Liver (tissue), 9 donors: ENCODE data around the gene SPATA16. TPM values are rescaled to one million over a fixed set of nuclear protein-coding genes. Genes with fewer than 3 reads are reported as not detected.

Source experiments
- DNase-seq: peaks from one replicate; pipeline ENCODE4 v3.0.0-alpha.2; 2017; ENCODE audit warnings: low spot score
- H3K27ac ChIP-seq, 2 donors: one replicate each; pipeline ENCODE4 v1.7.0; 2013; ENCODE audit warnings: inconsistent platforms in 2 of 2, low read length in 2 of 2, control low read depth in 1 of 2, low read depth in 1 of 2, mild to moderate bottlenecking in 1 of 2
- H3K27me3 ChIP-seq, 4 donors: one replicate each; pipeline versions ENCODE4 v1.6.1 to v1.7.0; 2013; ENCODE audit warnings: low read length in 3 of 4, inconsistent platforms in 1 of 4, mild to moderate bottlenecking in 1 of 4, moderate library complexity in 1 of 4; ENCODE audit not compliant: control insufficient read depth in 4 of 4, insufficient read depth in 4 of 4
- H3K36me3 ChIP-seq, 4 donors: one replicate each; pipeline versions ENCODE4 v1.6.1 to v1.7.0; 2013; ENCODE audit warnings: low read length in 3 of 4, mild to moderate bottlenecking in 3 of 4, low read depth in 1 of 4, moderate library complexity in 1 of 4; ENCODE audit not compliant: control insufficient read depth in 4 of 4, insufficient read depth in 3 of 4
- H3K4me1 ChIP-seq, 4 donors: one replicate each; pipeline versions ENCODE4 v1.6.1 to v1.7.0; 2013; ENCODE audit warnings: low read length in 3 of 4, mild to moderate bottlenecking in 3 of 4, moderate library complexity in 1 of 4; ENCODE audit not compliant: control insufficient read depth in 4 of 4, insufficient read depth in 4 of 4
- H3K4me3 ChIP-seq, 3 donors: one replicate each; pipeline versions ENCODE4 v1.6.1 to v1.7.0; 2013; ENCODE audit warnings: low read length in 3 of 3, control low read depth in 1 of 3, low read depth in 1 of 3, mild to moderate bottlenecking in 1 of 3
- H3K9ac ChIP-seq, 2 donors: one replicate each; pipeline ENCODE4 v1.7.0; 2013; ENCODE audit warnings: low read length in 2 of 2, mild to moderate bottlenecking in 2 of 2, moderate library complexity in 2 of 2, control low read depth in 1 of 2, low read depth in 1 of 2
- H3K9me3 ChIP-seq, 4 donors: one replicate each; pipeline versions ENCODE4 v1.6.1 to v1.7.0; 2013; ENCODE audit warnings: low read length in 3 of 4; ENCODE audit not compliant: control insufficient read depth in 4 of 4
- EGR1 ChIP-seq, 2 donors: IDR thresholded peaks; 2 replicates each; pipeline ENCODE4 v1.6.1; 2016 to 2018; ENCODE audit warnings: antibody characterized with exemption in 2 of 2, low read depth in 2 of 2
- FOXA1 ChIP-seq: IDR thresholded peaks from 2 replicates; pipeline ENCODE4 v1.6.1; 2016; ENCODE audit warnings: antibody characterized with exemption
- FOXA2 ChIP-seq: IDR thresholded peaks from 2 replicates; pipeline ENCODE4 v1.6.1; 2016; ENCODE audit warnings: antibody characterized with exemption
- GABPA ChIP-seq, 2 donors: IDR thresholded peaks in 1 of 2; conservative IDR thresholded peaks in 1 of 2; 2 replicates each; pipeline ENCODE4 v1.6.1; 2016; ENCODE audit warnings: antibody characterized with exemption in 2 of 2, mild to moderate bottlenecking in 1 of 2, moderate library complexity in 1 of 2
- HNF4A ChIP-seq, 2 donors: conservative IDR thresholded peaks; 2 replicates each; pipeline ENCODE4 v1.6.1; 2016; ENCODE audit warnings: antibody characterized with exemption in 2 of 2, mild to moderate bottlenecking in 2 of 2
- JUND ChIP-seq, 2 donors: IDR thresholded peaks; 2 replicates each; pipeline ENCODE4 v1.6.1; 2016; ENCODE audit warnings: antibody characterized with exemption in 2 of 2
- RAD21 ChIP-seq, 2 donors: IDR thresholded peaks; 2 replicates each; pipeline ENCODE4 v1.6.1; 2016; ENCODE audit warnings: antibody characterized with exemption in 2 of 2, mild to moderate bottlenecking in 2 of 2
- RXRA ChIP-seq, 2 donors: IDR thresholded peaks; 2 replicates each; pipeline ENCODE4 v1.6.1; 2017 to 2018; ENCODE audit warnings: antibody characterized with exemption in 2 of 2, mild to moderate bottlenecking in 1 of 2
- SP1 ChIP-seq: IDR thresholded peaks from 2 replicates; pipeline ENCODE4 v1.6.1; 2018; ENCODE audit warnings: antibody characterized with exemption, mild to moderate bottlenecking
- TAF1 ChIP-seq: conservative IDR thresholded peaks from 2 replicates; pipeline ENCODE4 v1.6.1; 2016; ENCODE audit warnings: antibody characterized with exemption, mild to moderate bottlenecking
- YY1 ChIP-seq: IDR thresholded peaks from 2 replicates; pipeline ENCODE4 v1.6.1; 2016; ENCODE audit warnings: antibody characterized with exemption, mild to moderate bottlenecking
- whole genome bisulfite sequencing: extraction: QIAGEN DNeasy Blood & Tissue Kit; methylation state at CpG from one replicate; pipeline ENCODE4 v1.1.7; 2013; 5-methylcytosine and 5-hydroxymethylcytosine counted together
- polyA plus RNA-seq, 2 donors: library from polyadenylated mRNA; stranded (reverse) in 1 of 2; unstranded in 1 of 2; fragments of 200-250 nt in 1 of 2; fragments of >200 nt in 1 of 2; fragmentation: Nextera tagmentation in 1 of 2; extraction: Ambion mirVana in 1 of 2; gene quantifications; one replicate each; pipeline versions ENCODE4 v1.2.1 to v1.2.3, GENCODE V29; 2013 to 2015
- total RNA-seq, 2 donors: library from RNA; depleted of rRNA; stranded (reverse); fragments of >200 nt; gene quantifications; one replicate each; pipeline ENCODE4 v1.2.3, GENCODE V29; 2014
- TF ChIP-seq, protein P1 (sequence below): IDR thresholded peaks from 2 replicates; pipeline ENCODE4 v1.6.1; 2016; ENCODE audit warnings: antibody characterized with exemption
- TF ChIP-seq, protein P2 (sequence below): IDR thresholded peaks from 2 replicates; pipeline ENCODE4 v1.6.1; 2016; ENCODE audit warnings: antibody characterized with exemption, mild to moderate bottlenecking
- TF ChIP-seq, protein P3 (sequence below): IDR thresholded peaks from 2 replicates; pipeline ENCODE4 v1.6.1; 2016; ENCODE audit warnings: antibody characterized with exemption
- TF ChIP-seq, protein P4 (sequence below): IDR thresholded peaks from 2 replicates; pipeline ENCODE4 v1.6.1; 2016; ENCODE audit warnings: antibody characterized with exemption
- TF ChIP-seq, protein P5 (sequence below): fragments of 150-350 bp; IDR thresholded peaks from 2 replicates; pipeline ENCODE4 v1.5.1; 2017; ENCODE audit warnings: improper control_type of control experiment, low read depth, low read length; ENCODE audit not compliant: missing input control
- donor health status: healthy.
- donor health status: healthy.
- donor health status: healthy.
- donor health status: healthy.
- donor health status: healthy.

The SPATA16 gene
- total and polyA plus RNA-seq, 4 donors: not detected

DNA sequence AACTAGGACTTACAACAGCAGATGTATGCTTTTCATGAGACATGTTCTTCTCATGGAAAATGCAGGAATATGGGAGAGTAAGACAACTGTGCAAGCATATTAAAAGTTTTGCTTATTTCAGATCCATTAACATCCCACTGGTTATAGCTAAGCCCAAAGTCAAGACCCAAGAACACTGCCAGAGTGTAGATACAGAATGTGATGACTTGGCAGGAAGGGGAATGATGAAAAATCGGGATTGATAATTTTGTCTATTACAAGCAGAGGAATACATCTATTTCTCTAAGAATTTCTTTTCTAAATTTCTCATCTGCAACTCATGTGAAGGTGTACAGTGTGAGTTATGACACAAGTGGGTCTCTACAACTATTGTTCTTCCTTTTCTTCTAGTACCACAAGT is 76.4 kb downstream of the SPATA16 start:
- Histone ChIP-seq H3K9me3 (no peaks in the 10 kb centered on the region), H3K36me3 (no peaks in the 10 kb centered on the region), H3K4me3 (no peak overlapping the region), H3K4me1 (no peaks in the 10 kb centered on the region), H3K27me3 (no peaks in the 10 kb centered on the region), H3K9ac (no peak overlapping the region), H3K27ac (no peak overlapping the region)
- no peak for DNase-seq
- WGBS: 63% methylated on average over 1 of the region's 1 CpG
- TF ChIP-seq, protein P1, sequence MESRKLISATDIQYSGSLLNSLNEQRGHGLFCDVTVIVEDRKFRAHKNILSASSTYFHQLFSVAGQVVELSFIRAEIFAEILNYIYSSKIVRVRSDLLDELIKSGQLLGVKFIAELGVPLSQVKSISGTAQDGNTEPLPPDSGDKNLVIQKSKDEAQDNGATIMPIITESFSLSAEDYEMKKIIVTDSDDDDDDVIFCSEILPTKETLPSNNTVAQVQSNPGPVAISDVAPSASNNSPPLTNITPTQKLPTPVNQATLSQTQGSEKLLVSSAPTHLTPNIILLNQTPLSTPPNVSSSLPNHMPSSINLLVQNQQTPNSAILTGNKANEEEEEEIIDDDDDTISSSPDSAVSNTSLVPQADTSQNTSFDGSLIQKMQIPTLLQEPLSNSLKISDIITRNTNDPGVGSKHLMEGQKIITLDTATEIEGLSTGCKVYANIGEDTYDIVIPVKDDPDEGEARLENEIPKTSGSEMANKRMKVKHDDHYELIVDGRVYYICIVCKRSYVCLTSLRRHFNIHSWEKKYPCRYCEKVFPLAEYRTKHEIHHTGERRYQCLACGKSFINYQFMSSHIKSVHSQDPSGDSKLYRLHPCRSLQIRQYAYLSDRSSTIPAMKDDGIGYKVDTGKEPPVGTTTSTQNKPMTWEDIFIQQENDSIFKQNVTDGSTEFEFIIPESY: no peak
- TF ChIP-seq, protein P2, sequence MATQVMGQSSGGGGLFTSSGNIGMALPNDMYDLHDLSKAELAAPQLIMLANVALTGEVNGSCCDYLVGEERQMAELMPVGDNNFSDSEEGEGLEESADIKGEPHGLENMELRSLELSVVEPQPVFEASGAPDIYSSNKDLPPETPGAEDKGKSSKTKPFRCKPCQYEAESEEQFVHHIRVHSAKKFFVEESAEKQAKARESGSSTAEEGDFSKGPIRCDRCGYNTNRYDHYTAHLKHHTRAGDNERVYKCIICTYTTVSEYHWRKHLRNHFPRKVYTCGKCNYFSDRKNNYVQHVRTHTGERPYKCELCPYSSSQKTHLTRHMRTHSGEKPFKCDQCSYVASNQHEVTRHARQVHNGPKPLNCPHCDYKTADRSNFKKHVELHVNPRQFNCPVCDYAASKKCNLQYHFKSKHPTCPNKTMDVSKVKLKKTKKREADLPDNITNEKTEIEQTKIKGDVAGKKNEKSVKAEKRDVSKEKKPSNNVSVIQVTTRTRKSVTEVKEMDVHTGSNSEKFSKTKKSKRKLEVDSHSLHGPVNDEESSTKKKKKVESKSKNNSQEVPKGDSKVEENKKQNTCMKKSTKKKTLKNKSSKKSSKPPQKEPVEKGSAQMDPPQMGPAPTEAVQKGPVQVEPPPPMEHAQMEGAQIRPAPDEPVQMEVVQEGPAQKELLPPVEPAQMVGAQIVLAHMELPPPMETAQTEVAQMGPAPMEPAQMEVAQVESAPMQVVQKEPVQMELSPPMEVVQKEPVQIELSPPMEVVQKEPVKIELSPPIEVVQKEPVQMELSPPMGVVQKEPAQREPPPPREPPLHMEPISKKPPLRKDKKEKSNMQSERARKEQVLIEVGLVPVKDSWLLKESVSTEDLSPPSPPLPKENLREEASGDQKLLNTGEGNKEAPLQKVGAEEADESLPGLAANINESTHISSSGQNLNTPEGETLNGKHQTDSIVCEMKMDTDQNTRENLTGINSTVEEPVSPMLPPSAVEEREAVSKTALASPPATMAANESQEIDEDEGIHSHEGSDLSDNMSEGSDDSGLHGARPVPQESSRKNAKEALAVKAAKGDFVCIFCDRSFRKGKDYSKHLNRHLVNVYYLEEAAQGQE: no peak
- no peak for TF ChIP-seq FOXA2

DNA sequence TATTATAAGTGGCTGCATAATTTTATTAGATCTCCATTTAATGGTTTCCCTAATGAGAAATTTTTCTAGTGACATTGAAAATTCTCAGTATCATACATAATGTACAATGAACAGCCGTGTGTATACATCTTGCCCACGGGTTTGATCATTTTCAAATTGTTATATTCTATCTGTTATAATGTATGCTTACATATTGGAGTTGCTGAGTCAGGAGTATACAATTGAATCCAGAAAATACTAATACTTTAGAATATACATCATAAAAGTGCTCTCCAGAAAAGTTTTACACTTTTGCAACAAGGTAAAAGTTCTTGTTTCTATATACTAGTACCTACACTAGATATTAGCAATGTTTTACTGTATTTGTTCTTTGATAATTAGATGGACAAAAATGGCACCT is 82.8 kb downstream of the SPATA16 start:
- no peak overlapping the region for H3K4me3 ChIP-seq
- no peaks in the 10 kb centered on the region for H3K36me3 ChIP-seq
- 71% methylated on average over 2 of the region's 2 CpGs for WGBS
- no peak for DNase-seq
- no peak overlapping the region for H3K9ac ChIP-seq
- no peak overlapping the region for H3K27ac ChIP-seq
- no peaks in the 10 kb centered on the region for H3K9me3 ChIP-seq
- no peaks in the 10 kb centered on the region for H3K27me3 ChIP-seq
- no peaks in the 10 kb centered on the region for H3K4me1 ChIP-seq
- TF ChIP-seq, protein P1: no peak
- TF ChIP-seq, protein P3, sequence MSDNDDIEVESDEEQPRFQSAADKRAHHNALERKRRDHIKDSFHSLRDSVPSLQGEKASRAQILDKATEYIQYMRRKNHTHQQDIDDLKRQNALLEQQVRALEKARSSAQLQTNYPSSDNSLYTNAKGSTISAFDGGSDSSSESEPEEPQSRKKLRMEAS: no peak
- TF ChIP-seq HNF4A (conservative IDR thresholded peaks at IDR 0.05) (no peak), YY1 (no peak), GABPA (IDR thresholded peaks at IDR 0.05 in 1 of 2, conservative IDR thresholded peaks at IDR 0.05 in 1 of 2) (no peak), EGR1 (IDR thresholded peaks at IDR 0.05; ENCODE audit: low read depth in 2 of 2) (no peak), JUND (IDR thresholded peaks at IDR 0.05) (no peak), RAD21 (IDR thresholded peaks at IDR 0.05) (no peak), FOXA2 (no peak), TAF1 (no peak), RXRA (IDR thresholded peaks at IDR 0.05) (no peak), FOXA1 (no peak), SP1 (no peak)
- TF ChIP-seq, protein P4, sequence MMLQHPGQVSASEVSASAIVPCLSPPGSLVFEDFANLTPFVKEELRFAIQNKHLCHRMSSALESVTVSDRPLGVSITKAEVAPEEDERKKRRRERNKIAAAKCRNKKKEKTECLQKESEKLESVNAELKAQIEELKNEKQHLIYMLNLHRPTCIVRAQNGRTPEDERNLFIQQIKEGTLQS: no peak
- TF ChIP-seq, protein P5, sequence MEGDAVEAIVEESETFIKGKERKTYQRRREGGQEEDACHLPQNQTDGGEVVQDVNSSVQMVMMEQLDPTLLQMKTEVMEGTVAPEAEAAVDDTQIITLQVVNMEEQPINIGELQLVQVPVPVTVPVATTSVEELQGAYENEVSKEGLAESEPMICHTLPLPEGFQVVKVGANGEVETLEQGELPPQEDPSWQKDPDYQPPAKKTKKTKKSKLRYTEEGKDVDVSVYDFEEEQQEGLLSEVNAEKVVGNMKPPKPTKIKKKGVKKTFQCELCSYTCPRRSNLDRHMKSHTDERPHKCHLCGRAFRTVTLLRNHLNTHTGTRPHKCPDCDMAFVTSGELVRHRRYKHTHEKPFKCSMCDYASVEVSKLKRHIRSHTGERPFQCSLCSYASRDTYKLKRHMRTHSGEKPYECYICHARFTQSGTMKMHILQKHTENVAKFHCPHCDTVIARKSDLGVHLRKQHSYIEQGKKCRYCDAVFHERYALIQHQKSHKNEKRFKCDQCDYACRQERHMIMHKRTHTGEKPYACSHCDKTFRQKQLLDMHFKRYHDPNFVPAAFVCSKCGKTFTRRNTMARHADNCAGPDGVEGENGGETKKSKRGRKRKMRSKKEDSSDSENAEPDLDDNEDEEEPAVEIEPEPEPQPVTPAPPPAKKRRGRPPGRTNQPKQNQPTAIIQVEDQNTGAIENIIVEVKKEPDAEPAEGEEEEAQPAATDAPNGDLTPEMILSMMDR: no peak
- TF ChIP-seq, protein P2: no peak
